HepG2 (cell line): ENCODE results near the gene DRC3. TPM values are rescaled to one million over a fixed set of nuclear protein-coding genes. Genes with fewer than 3 reads are reported as not detected.

Source experiments
- CEBPB ChIP-seq: IDR thresholded peaks from 2 replicates; pipeline ENCODE4 v1.6.1; 2011; ENCODE audit warnings: low read depth, low read length, improper control_type of control experiment, borderline replicate concordance
- CENPX ChIP-seq: sonication (generic); formaldehyde crosslinking; IDR thresholded peaks from 2 replicates; pipeline ENCODE4 v1.9.0; 2021; ENCODE audit warnings: mild to moderate bottlenecking, missing genetic modification reagents, moderate library complexity
- GMEB1 ChIP-seq: sonication (generic); formaldehyde crosslinking; IDR thresholded peaks from 2 replicates; pipeline ENCODE4 v1.5.1; 2020; ENCODE audit warnings: missing genetic modification reagents, mild to moderate bottlenecking, borderline replicate concordance
- HOMEZ ChIP-seq: IDR thresholded peaks from 2 replicates; pipeline ENCODE4 v1.6.1; 2016; ENCODE audit warnings: low read depth
- HOXA9 ChIP-seq: sonication (generic); formaldehyde crosslinking; IDR thresholded peaks from 2 replicates; pipeline ENCODE4 v1.8.1; 2022; ENCODE audit warnings: missing genetic modification reagents, mild to moderate bottlenecking, moderate library complexity, borderline replicate concordance
- KAT7 ChIP-seq: IDR thresholded peaks from 2 replicates; pipeline ENCODE4 v1.6.1; 2018; ENCODE audit warnings: borderline replicate concordance, missing compliant biosample characterization
- MZF1 ChIP-seq: sonication (generic); formaldehyde crosslinking; IDR thresholded peaks from 2 replicates; pipeline ENCODE4 v1.8.1; 2023; ENCODE audit warnings: mild to moderate bottlenecking, missing genetic modification reagents, borderline replicate concordance
- PATZ1 ChIP-seq: sonication (generic); formaldehyde crosslinking; IDR thresholded peaks from 2 replicates; pipeline ENCODE4 v1.4.0; 2020; ENCODE audit warnings: missing genetic modification reagents
- SKIL ChIP-seq: sonication (generic); formaldehyde crosslinking; IDR thresholded peaks from 2 replicates; pipeline ENCODE4 v1.8.0; 2022; ENCODE audit warnings: missing genetic modification reagents, mild to moderate bottlenecking, moderate library complexity, borderline replicate concordance
- SNAPC4 ChIP-seq: sonication (generic); formaldehyde crosslinking; IDR thresholded peaks from 2 replicates; pipeline ENCODE4 v1.4.0; 2020; ENCODE audit warnings: mild to moderate bottlenecking, missing genetic modification reagents
- ZBTB25 ChIP-seq: IDR thresholded peaks from 2 replicates; pipeline ENCODE4 v1.6.1; 2018; ENCODE audit warnings: missing genetic modification reagents
- ZFP36L2 ChIP-seq: sonication (generic); formaldehyde crosslinking; IDR thresholded peaks from 2 replicates; pipeline ENCODE4 v1.4.0; 2020; ENCODE audit warnings: missing genetic modification reagents
- ZNF619 ChIP-seq: sonication (generic); formaldehyde crosslinking; IDR thresholded peaks from 2 replicates; pipeline ENCODE4 v1.4.0; 2020; ENCODE audit warnings: mild to moderate bottlenecking, missing genetic modification reagents
- polyA plus RNA-seq, 8 experiments: library from polyadenylated mRNA; depleted of rRNA in 3 of 8; stranded (reverse) in 7 of 8; unstranded in 1 of 8; fragments of >200 nt; fragmentation: Illumina TruSeq in 4 of 8; extraction: Trizol in 4 of 8; gene quantifications; 2 replicates each; pipeline versions ENCODE4 v1.2.1 to v1.2.3, GENCODE V29; 2011 to 2016; ENCODE audit warnings: low read depth in 4 of 8, missing spikeins in 1 of 8, mixed read lengths in 1 of 8; ENCODE audit not compliant: insufficient read depth in 1 of 8
- total RNA-seq, 5 experiments: library from RNA; depleted of rRNA; stranded (reverse); fragments of >200 nt; fragmentation: Illumina TruSeq; extraction: Trizol; gene quantifications; 2 replicates each; pipeline ENCODE4 v1.2.3, GENCODE V29; 2016; ENCODE audit warnings: low read depth in 1 of 5

The DRC3 gene
- total and polyA plus RNA-seq, 2 of the 13 experiments (the other 11 are each of a cell fraction or from before 2014, with no cell fraction given) = 0.53 to 0.87 TPM

GRCh38 chr17:17972126-17972951, at the start of gene DRC3, which contains the start of gene TOM1L2 (continued):
- no peak for TF ChIP-seq SKIL
- TF ChIP-seq HOXA9 (CRISPR knock-in tag) = no peak
- TF ChIP-seq ZFP36L2 = no peak
- TF ChIP-seq ZNF619 (CRISPR knock-in tag) = no peak
- no peak for TF ChIP-seq CENPX (CRISPR knock-in tag)
- TF ChIP-seq HOMEZ = peak; percentile 82
- TF ChIP-seq GMEB1 (CRISPR knock-in tag) = peak; percentile 71; the same call in 1 of the 2 replicates
- peak; percentile 45; the same call in 1 of the 2 replicates for TF ChIP-seq CEBPB
- TF ChIP-seq ZBTB25 (CRISPR knock-in tag) = 0 out of 2 replicates have a peak, but pooled peaks have one; percentile 25
- TF ChIP-seq MZF1 (CRISPR knock-in tag) = no peak
- 0 out of 2 replicates have a peak, but pooled peaks have one; percentile 54 for TF ChIP-seq KAT7 (CRISPR knock-in tag)
- TF ChIP-seq PATZ1 = peak; percentile 40; the same call in 1 of the 2 replicates
- no peak for TF ChIP-seq SNAPC4 (CRISPR knock-in tag)
